ENCODE results near the gene DDX1.

The DDX1 gene

GRCh38 chr2:15562354-15563031, 29.2 kb upstream of the DDX1 start:
- no peak for DNase-seq

- DNase-seq, result no peak
Observed at GRCh38 chr2:15563227-15564100, 28.2 kb upstream of the DDX1 start.

GRCh38 chr2:15565392-15565791, 26.3 kb upstream of the DDX1 start:
- no peak for DNase-seq

GRCh38 chr2:15565994-15566671, 25.5 kb upstream of the DDX1 start:
- no peak for DNase-seq

- no peak for DNase-seq
Observed at GRCh38 chr2:15566912-15567311, 24.8 kb upstream of the DDX1 start.

GRCh38 chr2:15568874-15569273, 22.8 kb upstream of the DDX1 start:
- no peak for DNase-seq

- no peak for DNase-seq
Observed at GRCh38 chr2:15570104-15570503, 21.6 kb upstream of the DDX1 start.

- DNase-seq, result no peak
Observed at GRCh38 chr2:15571729-15572128, 19.9 kb upstream of the DDX1 start.

GRCh38 chr2:15577071-15577735, 14.5 kb upstream of the DDX1 start:
- DNase-seq, result peak; percentile 77 to 84

GRCh38 chr2:15579641-15580040, 12.0 kb upstream of the DDX1 start:
- DNase-seq, result no peak

- no peak for DNase-seq
Observed at GRCh38 chr2:15580451-15580850, 11.2 kb upstream of the DDX1 start.

GRCh38 chr2:15582710-15583357, 8.8 kb upstream of the DDX1 start:
- no peak for DNase-seq

- DNase-seq, result no peak
Observed at GRCh38 chr2:15583826-15584225, 7.8 kb upstream of the DDX1 start.

- no peak for DNase-seq
Observed at GRCh38 chr2:15584316-15584715, 7.4 kb upstream of the DDX1 start.

GRCh38 chr2:15584767-15585469, 6.8 kb upstream of the DDX1 start:
- no peak for DNase-seq

GRCh38 chr2:15588329-15588919, 3.2 kb upstream of the DDX1 start:
- DNase-seq, result peak in 1 of 2 donors; percentile 24

GRCh38 chr2:15591373-15591691, 336 bp upstream of the DDX1 start:
- DNase-seq, result no peak

GRCh38 chr2:15593327-15593705, 1.6 kb downstream of the DDX1 start:
- no peak for DNase-seq

- no peak for DNase-seq
Observed at GRCh38 chr2:15594291-15595256, 2.9 kb downstream of the DDX1 start.

GRCh38 chr2:15595342-15595905, 3.8 kb downstream of the DDX1 start:
- no peak for DNase-seq

All from CD4-positive, alpha-beta T cell treated with Interferon alpha-2 for 1 hour (primary cell).